ENCODE results near the gene GP1BB. TPM values are rescaled to one million over a fixed set of nuclear protein-coding genes. Genes with fewer than 3 reads are reported as not detected.

GP1BB gene
- total and polyA plus RNA-seq, 10 of the 15 experiments (the other 5 are each of a cell fraction or from before 2014, with no cell fraction given), result 0.05 to 0.28 (median 0.28) TPM; not detected in 7

GRCh38 chr22:19708321-19709011 lies 14.9 kb upstream of the GP1BB start:
- CTCF ChIA-PET, result no interaction called here
- intact Hi-C loops (cut with micrococcal nuclease; ENCODE audit: unreplicated experiment), result no loop called here
- TF ChIP-seq SIN3A (IDR thresholded peaks at IDR 0.05; ENCODE audit: low read depth, low read length) (no peak), KDM1A (IDR thresholded peaks at IDR 0.05; ENCODE audit: borderline replicate concordance) (no peak), PRDM15 (CRISPR knock-in tag; IDR thresholded peaks at IDR 0.05) (no peak), FOS (IDR thresholded peaks at IDR 0.05; ENCODE audit: borderline replicate concordance, extremely low read depth, insufficient read length) (no peak), ZNF274 (IDR thresholded peaks at IDR 0.05; ENCODE audit: insufficient read depth, insufficient read length) (no peak), NRF1 (conservative IDR thresholded peaks at IDR 0.05; ENCODE audit: low read depth, low read length) (no peak), BCL3 (IDR thresholded peaks at IDR 0.05; ENCODE audit: borderline replicate concordance, insufficient read depth, low read depth, low read length, poor library complexity, severe bottlenecking) (no peak), CBX3 (IDR thresholded peaks at IDR 0.05; ENCODE audit: borderline replicate concordance, low read depth) (no peak), ATF7 (IDR thresholded peaks at IDR 0.05; ENCODE audit: low read depth) (no peak), USF2 (IDR thresholded peaks at IDR 0.05; ENCODE audit: borderline replicate concordance, low read depth, low read length) (no peak), GATAD2B (conservative IDR thresholded peaks at IDR 0.05; ENCODE audit: low read depth) (no peak), ATF2 (IDR thresholded peaks at IDR 0.05; ENCODE audit: low read length) (no peak), MLLT1 (IDR thresholded peaks at IDR 0.05) (no peak)

More at GRCh38 chr22:19708321-19709011, 14.9 kb upstream of the GP1BB start:
- Histone ChIP-seq H3K4me1 (ENCODE audit: control insufficient read depth, insufficient read depth, low read length) (no peaks in the 10 kb centered on the region), H3K36me3 (ENCODE audit: control insufficient read depth in 2 of 2, insufficient read depth in 2 of 2, low read length in 1 of 2) (no peaks in the 10 kb centered on the region), H2AFZ (ENCODE audit: control insufficient read depth, low read depth, low read length) (no peak overlapping the region), H3K79me2 (ENCODE audit: control insufficient read depth, insufficient read depth, low read length) (no peaks in the 10 kb centered on the region), H3K27me3 (replicated peaks in 1 of 2; ENCODE audit: control insufficient read depth in 2 of 2, insufficient read depth in 2 of 2, low read length in 1 of 2) (peaks cover 0 to 2% of the 10 kb centered on the region in 2 experiments; a peak in 3 of 4 replicates), H3K9ac (ENCODE audit: control insufficient read depth, insufficient read depth, low read length) (no peak overlapping the region), H3K4me2 (ENCODE audit: control insufficient read depth, insufficient read depth) (no peak overlapping the region), H3K4me3 (no peak overlapping the region), H3K27ac (ENCODE audit: control insufficient read depth, insufficient read depth) (no peak overlapping the region), H4K20me1 (ENCODE audit: control insufficient read depth, insufficient read depth) (no peaks in the 10 kb centered on the region), H3K9me3 (replicated peaks; ENCODE audit: control insufficient read depth, insufficient read depth, low read length) (no peaks in the 10 kb centered on the region)
- no TSS peak for BruUV-seq (replicated peaks)
- ATAC-seq, result no peak
- FAIRE-seq, result no peak
- ChIA-PET RAD21 (ENCODE audit: unreplicated experiment) (no interaction called here), POLR2A (no interaction called here), SMC1A (ENCODE audit: uncharacterized antibody, unreplicated experiment) (no interaction called here)
- WGBS (ENCODE audit: insufficient coverage, insufficient replicate concordance, low lambda C conversion rate, missing lambda C conversion rate), result 37% methylated on average over 20 of the region's 20 CpGs
- in situ Hi-C loops (cut with MboI), result no loop called here
- DNase-seq (ENCODE audit: low read depth, low spot score), result no peak
